ENCODE data around the gene ATXN1.

The ATXN1 gene

DNA sequence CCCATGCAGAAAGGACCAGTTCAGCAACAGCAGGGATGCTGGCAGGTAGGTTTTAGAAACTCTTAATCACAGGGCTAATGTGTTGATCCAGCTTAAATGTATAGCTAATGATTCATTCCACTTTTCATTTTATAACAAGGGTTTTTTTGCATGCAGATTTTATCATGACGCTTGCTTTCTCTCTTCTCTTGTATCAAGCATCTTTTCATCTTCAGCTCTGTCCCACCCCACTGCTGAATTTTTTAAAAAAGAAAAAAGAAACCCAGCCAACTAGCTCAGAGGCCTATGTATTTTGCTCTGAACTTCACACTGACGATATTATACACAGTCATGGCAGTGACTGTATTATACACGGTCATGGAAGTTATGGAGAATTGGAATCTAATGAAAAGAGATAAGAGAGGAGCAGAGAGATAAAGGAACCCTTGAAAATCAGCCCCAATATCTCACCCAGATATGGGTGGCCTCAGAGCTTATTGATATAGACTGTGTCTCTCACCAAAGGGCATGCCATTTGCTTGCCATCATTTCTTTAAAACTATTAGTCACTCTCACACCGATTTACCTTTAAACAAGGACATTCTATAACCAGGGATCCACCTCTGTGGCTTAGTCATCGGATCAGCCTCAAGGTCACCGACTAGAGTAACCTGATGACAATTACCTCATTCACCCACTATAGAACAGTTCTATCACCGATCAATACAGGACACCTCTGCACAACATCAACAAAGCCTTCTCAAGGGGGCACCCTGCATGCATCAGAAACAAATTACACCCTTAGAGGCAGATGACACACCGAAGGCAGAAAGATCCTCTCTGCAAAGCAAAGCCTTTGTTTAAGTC lies 222.0 kb downstream of the ATXN1 start:
- TF ChIP-seq POLR2A (IDR thresholded peaks at IDR 0.05; ENCODE audit: low read length) = no peak
- no peak for TF ChIP-seq GATA1 (IDR thresholded peaks at IDR 0.05; ENCODE audit: low read depth, low read length)
- DNase-seq = no peak

DNA sequence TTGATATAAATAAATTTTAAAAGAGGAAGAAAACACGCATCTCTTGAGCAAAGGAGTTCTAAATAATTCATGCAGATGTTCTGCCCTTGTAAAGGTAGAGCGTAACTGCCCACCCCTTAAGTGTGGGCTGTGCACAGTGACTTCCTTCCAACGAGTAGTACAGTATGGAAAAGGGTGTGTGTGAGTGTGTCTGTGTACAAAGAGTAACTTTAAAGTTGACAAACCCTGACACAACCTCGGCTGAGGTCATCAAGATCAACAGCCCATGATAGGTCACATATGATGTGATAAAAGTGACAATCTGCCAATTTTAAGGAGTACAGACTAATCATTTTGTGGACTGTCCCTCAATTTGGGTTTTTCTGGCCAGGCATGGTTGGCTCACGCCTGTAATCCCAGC lies 225.7 kb downstream of the ATXN1 start:
- TF ChIP-seq POLR2A (IDR thresholded peaks at IDR 0.05; ENCODE audit: low read length) (no peak), GATA1 (IDR thresholded peaks at IDR 0.05; ENCODE audit: low read depth, low read length) (no peak)
- DNase-seq = no peak

DNA sequence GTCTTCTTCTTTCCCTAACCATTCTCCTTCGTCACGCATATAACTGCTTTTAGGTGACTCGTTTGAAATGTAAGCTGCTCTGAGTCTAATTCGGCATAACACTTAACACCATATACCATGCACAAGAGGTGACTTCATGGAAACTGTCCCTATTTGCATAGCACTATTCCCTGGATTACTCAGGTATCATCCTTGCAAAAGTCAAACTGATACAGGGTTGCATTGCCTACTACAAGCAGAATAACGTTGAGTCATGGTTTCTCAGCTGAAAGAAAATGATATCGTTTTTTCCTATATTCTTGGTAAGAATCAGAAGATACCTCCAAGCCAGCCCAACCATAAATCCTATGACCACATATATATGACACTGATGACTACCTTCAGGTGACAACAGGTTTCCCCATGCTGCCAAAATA lies 227.5 kb downstream of the ATXN1 start:
- DNase-seq = peak in 1 of 2 experiments; percentile 6
- TF ChIP-seq POLR2A (IDR thresholded peaks at IDR 0.05; ENCODE audit: low read length) (no peak), GATA1 (IDR thresholded peaks at IDR 0.05; ENCODE audit: low read depth, low read length) (no peak)

DNA sequence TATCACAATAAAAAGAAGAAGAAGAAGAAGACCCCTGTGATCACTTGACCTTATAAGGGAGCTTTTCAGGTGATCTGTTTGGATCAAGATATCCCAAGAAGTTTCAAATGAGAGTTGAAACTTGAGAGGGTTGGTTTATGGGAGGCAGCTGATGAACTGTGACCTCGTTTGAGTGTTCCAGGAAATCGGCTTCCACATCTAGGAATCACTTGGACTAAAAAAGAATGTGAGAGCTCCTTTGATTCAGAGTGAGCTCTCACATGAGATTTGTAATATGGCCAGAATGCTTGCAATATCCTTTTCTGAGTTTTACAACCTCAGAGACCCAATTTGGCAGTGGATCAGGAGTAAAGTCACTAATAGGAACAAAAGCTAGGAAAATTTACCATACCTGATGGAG lies 228.1 kb downstream of the ATXN1 start:
- no peak for TF ChIP-seq GATA1 (IDR thresholded peaks at IDR 0.05; ENCODE audit: low read depth, low read length)
- no peak for TF ChIP-seq POLR2A (IDR thresholded peaks at IDR 0.05; ENCODE audit: low read length)
- no peak for DNase-seq

DNA sequence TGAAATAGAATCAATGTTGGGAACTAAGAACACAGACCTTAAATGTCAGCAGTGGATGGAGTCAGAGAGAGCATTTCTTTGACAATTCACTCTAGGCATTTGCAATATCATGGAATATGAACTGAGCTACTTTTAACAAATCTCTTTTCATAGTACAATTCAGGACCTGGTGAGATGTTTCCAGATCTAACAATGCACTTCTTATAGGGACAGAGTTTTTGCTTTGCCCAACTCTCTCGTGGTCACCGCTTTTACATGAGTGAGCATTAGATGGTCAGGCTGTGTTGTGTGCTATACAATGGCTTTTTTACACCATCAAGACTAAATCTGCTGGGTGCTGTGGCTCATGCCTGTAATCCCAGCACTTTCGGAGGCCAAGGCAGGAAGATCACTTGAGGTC lies 233.6 kb downstream of the ATXN1 start:
- no peak for TF ChIP-seq POLR2A (IDR thresholded peaks at IDR 0.05; ENCODE audit: low read length)
- TF ChIP-seq GATA1 (IDR thresholded peaks at IDR 0.05; ENCODE audit: low read depth, low read length) = no peak
- no peak for DNase-seq

DNA sequence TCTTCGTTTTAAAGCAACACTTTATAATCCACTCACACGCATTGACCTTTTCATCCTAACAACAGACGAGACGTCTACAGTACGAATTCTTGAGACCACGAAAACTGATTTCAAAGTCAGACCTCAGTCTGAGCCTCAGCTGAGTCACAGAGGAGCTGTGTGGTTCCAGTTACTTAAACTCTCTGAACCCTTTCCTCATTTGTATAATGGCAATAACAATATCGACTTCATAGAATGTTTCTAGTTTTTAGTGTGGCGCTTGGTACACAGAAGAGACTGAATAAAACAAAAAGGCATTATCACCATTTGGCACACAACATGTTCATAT lies 236.9 kb downstream of the ATXN1 start:
- TF ChIP-seq GATA1 (IDR thresholded peaks at IDR 0.05; ENCODE audit: low read depth, low read length) = no peak
- no peak for TF ChIP-seq POLR2A (IDR thresholded peaks at IDR 0.05; ENCODE audit: low read length)
- no peak for DNase-seq

DNA sequence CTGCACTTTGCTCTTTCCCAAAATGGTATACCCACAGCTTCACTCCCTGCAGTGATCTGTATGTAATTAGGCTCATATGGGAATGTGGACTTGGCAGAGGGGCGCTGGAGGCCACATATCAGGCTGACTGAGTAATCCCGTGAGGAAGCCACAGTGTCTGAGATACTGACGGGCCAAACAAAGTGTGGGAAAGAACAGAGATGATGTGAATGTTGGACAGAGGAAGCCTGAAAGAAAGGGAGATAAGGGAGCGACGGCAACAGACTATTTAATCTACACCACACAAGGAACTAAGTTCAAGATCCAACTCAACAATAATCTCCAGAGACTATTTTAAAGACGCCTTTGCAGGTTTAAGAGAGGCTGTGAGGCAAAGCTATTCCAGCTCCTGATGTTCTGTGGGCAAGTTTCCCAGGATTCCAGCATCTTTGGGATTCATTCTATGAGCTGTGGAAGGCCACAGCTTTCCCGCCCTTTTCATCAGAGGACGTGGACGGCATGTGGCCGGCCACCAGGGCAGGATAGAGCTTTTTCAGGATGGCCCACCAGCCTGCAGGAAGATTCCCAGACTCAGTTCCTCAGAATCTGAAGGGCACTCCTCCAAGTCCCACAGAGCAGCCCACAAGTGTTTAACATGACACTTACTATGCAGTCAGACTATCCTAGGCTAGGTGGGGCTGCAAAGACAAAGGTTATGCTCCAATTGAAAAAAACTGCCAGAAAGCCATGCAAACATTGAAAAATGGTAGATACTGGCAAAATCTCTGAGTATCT lies 237.5 kb downstream of the ATXN1 start:
- no peak for DNase-seq
- TF ChIP-seq POLR2A (IDR thresholded peaks at IDR 0.05; ENCODE audit: low read length) = no peak
- no peak for TF ChIP-seq GATA1 (IDR thresholded peaks at IDR 0.05; ENCODE audit: low read depth, low read length)

DNA sequence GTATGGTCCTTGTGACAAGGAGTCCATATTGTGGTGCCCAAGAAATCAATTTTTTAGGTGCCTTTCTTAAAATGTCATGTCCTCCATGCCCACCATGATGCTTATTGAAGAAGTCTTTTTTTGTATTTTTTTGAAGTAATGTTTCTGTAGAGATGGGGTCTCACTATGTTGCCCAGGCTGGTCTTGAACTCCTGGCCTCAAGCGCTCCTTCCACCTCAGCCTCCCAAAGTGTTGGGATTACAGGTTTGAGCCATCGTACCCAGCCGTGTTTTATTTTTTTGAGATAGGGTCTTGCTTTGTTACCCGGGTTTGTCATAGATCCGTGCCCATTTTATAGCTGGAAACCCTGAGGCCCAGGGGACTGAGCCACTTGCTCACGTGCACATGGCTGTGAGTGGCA lies 238.3 kb downstream of the ATXN1 start:
- DNase-seq = no peak
- TF ChIP-seq POLR2A (IDR thresholded peaks at IDR 0.05; ENCODE audit: low read length) (no peak), GATA1 (IDR thresholded peaks at IDR 0.05; ENCODE audit: low read depth, low read length) (no peak)

DNA sequence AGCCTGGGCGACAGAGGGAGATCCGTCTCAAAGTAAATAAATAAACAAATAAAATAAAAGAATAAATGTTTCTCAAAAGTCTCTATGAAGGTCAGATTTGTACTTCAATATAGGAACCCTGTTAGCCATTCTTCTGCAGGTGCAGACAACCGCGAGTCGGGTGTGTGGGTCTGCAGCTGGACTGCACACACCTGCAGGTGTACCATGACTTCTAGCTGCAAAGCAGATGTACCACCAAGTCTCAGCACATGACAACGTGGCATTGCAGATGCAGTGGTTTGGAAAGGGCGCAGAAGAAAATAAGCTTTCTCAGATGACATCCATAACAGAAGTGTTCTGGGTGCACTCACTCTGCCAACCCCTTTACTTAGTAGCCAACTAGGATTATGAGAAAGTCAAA lies 239.7 kb downstream of the ATXN1 start:
- DNase-seq = no peak
- no peak for TF ChIP-seq GATA1 (IDR thresholded peaks at IDR 0.05; ENCODE audit: low read depth, low read length)
- TF ChIP-seq POLR2A (IDR thresholded peaks at IDR 0.05; ENCODE audit: low read length) = no peak

DNA sequence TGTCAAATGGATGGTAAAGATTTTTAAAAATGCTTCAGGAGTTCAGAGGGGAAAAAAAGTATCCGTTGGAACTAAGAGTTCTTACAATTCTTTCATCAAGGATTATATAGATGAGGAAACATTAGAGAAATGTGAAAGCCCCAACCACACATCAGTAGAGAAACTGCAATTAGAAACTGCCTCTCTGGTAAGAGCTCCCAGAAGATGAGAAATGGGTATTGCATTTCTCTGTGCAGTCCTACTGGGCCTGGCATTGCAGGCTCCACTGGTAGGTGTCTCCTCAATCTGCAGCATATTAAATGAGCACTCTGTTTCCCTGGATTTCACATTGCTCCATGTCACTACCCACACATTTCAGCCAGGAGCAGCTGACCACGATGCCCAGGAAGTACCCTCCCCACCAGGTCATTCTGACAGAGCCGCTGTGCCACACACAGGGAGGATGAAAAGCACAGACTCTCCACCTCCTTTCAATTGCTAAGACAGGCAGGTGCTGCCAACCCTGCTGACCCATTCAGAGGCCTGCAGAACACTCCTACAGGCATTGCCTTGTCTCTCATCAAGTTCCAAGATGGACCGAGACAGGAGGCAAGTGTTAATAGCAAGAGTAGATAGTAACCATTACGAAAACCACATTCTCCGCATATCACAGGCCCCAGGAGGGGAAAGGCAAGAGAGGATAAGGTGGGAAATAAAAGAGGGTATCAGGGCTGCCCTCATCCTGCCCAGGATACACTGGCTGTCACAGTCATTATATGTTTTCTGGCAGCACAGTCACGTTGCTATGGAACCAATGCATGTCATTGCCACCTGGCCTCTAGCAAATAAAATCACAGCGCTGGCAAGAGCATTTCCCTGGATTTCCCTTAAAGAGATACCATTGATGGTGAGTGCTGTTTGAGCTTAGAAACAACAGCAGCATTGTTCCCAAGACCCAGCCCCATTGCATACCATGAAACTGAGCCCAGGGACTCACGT lies 241.7 kb downstream of the ATXN1 start:
- no peak for TF ChIP-seq POLR2A (IDR thresholded peaks at IDR 0.05; ENCODE audit: low read length)
- TF ChIP-seq GATA1 (IDR thresholded peaks at IDR 0.05; ENCODE audit: low read depth, low read length) = no peak
- DNase-seq = no peak

DNA sequence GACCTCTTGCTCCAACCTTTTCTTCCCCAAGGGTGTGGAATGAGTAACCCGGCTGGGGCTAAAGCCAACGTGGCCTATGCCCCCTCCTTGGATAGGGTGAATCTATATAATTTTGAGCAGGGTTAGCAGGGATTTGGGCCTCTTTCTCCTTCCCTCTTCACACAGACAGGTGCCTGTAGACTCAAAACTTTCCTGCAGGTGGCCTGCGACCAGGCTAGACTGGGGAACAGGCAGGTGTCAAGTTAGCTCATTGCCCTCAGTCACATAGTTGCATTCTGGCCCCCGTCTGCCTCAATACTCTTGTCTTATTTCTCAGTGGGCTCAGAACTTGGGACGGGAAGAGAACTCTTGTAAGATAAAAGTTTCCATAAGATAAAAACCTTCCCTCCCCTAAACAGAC lies 243.0 kb downstream of the ATXN1 start:
- no peak for DNase-seq
- TF ChIP-seq POLR2A (IDR thresholded peaks at IDR 0.05; ENCODE audit: low read length) (no peak), GATA1 (IDR thresholded peaks at IDR 0.05; ENCODE audit: low read depth, low read length) (no peak)

DNA sequence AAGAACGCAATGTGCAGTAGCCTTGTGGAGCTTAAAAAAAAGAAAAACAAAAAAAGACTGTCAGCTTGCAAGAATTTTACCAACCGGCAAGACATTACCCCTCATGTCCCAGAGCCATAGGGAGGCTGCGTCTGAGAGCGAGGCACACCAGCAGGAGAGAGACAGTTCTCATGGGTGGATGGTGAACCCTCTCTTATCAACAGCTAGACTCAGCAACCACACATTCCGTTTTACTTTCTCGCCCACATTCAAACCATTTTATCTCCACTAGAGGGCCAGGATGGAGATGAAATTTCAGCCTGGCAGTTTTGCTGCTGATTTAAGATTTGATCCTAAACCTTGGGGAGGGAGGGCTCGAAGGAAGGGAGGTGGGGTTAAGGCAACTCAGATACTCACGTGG lies 247.0 kb downstream of the ATXN1 start:
- TF ChIP-seq GATA1 (IDR thresholded peaks at IDR 0.05; ENCODE audit: low read depth, low read length) (no peak), POLR2A (IDR thresholded peaks at IDR 0.05; ENCODE audit: low read length) (no peak)
- DNase-seq = peak; percentile 39 to 41

DNA sequence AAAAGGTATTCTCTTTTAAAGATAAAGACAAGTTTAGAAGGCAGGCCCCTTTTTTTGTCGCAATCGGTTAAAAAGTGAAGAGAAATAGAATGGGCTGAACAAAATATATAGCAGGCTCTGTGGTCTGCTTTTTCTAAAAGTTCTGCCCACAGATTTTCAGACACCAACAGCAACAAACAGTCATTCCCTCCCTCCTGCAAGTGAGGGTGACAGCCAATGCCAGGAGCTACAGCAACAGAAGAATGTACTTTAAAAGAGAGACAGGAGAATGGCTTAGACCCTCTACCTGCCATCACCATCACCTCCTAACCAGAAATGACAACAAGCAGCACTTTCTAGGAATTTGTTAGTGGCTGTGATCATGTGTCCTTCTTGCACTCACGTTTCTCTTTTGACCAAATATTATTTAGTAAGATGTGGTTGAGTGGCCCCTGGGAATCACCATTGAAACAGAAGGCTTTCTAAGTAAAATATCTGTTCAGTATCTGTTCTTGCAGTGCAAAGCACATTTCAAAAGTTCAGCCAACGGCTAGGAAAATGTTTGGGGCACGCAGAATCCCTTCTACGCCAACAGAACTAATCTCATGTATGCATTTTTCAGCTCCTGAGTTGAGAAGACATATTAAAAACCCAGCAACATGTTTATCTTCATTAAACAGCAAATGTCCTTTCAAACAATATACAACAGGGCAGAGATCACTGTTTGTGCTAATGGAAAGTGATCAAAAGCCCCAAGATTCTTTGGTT lies 248.5 kb downstream of the ATXN1 start:
- TF ChIP-seq POLR2A (IDR thresholded peaks at IDR 0.05; ENCODE audit: low read length) (no peak), GATA1 (IDR thresholded peaks at IDR 0.05; ENCODE audit: low read depth, low read length) (no peak)
- no peak for DNase-seq
